ENCODE results near the gene JAK1. TPM values are rescaled to one million over a fixed set of nuclear protein-coding genes. Genes with fewer than 3 reads are reported as not detected.

The JAK1 gene
- total RNA-seq, 1 experiment from 2014 or later: 339 TPM

DNA sequence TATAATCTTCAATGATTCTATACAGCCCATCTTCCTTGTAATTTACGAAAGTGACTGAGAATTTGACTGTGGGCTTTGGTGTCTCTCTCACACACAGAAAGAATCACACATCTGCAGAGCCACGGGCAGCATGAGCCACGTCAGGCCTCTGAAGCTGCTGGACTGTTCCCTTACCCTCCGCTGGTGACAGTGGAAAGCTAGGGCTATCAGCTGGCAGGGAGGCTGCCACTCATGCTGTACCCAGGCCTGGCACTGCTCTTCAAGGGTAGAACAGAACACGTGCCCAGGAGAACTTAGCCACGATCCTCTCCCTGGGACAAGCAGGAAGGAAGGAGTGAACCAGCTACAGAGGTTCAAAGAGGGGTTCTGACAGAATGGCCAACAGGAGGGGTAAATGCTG lies 90.7 kb downstream of the JAK1 start:
- no peak for DNase-seq (ENCODE audit: low spot score)
- no TSS peak for BruUV-seq (replicated peaks)
- intact Hi-C loops (cut with micrococcal nuclease; ENCODE audit: unreplicated experiment): no loop called here
- peaks cover 99% of the 10 kb centered on the region for H3K36me3 ChIP-seq (ENCODE audit: insufficient read depth, low read length, poor library complexity, severe bottlenecking)
- no peak overlapping the region for H3K27ac ChIP-seq (ENCODE audit: low read depth, low read length, poor library complexity, severe bottlenecking)
- no peak overlapping the region for H3K4me3 ChIP-seq (ENCODE audit: low read depth, low read length, poor library complexity, severe bottlenecking)
- ChIA-PET CTCF (no interaction called here), POLR2A (ENCODE audit: low non-redundant PET) (no interaction called here)
- H3K9me3 ChIP-seq (ENCODE audit: low read depth, low read length, poor library complexity, severe bottlenecking): no peaks in the 10 kb centered on the region
- peaks cover 5% of the 10 kb centered on the region for H3K4me1 ChIP-seq (ENCODE audit: insufficient read depth, low read length, poor library complexity, severe bottlenecking)
- H3K27me3 ChIP-seq (replicated peaks; ENCODE audit: insufficient read depth, low read depth, low read length, poor library complexity): no peaks in the 10 kb centered on the region
- TF ChIP-seq, protein P1, sequence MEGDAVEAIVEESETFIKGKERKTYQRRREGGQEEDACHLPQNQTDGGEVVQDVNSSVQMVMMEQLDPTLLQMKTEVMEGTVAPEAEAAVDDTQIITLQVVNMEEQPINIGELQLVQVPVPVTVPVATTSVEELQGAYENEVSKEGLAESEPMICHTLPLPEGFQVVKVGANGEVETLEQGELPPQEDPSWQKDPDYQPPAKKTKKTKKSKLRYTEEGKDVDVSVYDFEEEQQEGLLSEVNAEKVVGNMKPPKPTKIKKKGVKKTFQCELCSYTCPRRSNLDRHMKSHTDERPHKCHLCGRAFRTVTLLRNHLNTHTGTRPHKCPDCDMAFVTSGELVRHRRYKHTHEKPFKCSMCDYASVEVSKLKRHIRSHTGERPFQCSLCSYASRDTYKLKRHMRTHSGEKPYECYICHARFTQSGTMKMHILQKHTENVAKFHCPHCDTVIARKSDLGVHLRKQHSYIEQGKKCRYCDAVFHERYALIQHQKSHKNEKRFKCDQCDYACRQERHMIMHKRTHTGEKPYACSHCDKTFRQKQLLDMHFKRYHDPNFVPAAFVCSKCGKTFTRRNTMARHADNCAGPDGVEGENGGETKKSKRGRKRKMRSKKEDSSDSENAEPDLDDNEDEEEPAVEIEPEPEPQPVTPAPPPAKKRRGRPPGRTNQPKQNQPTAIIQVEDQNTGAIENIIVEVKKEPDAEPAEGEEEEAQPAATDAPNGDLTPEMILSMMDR (conservative IDR thresholded peaks at IDR 0.05; ENCODE audit: low read depth, low read length): no peak
- TF ChIP-seq EZH2 (IDR thresholded peaks at IDR 0.05; ENCODE audit: borderline replicate concordance, low read depth, low read length, poor library complexity, severe bottlenecking): no peak

DNA sequence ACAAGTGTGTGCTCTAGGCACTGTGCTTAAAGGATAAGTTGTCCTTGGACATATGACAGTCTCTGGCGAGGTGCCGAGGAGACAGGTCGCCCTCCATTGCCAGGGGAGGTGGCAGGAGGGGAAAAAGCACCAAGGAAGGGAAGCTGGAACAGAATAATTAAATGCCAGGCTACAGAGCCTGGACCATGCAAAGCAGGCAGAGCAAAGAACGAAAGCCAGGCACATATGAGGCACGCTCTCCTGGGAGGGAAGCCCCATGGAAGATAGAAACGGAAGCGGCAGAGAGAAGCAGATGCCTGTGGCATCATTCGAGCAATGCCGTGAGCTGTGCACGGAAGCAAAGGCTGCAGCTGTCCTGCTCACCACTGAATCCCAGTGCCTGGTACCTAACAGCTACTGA lies 91.2 kb downstream of the JAK1 start:
- H3K27me3 ChIP-seq (replicated peaks; ENCODE audit: insufficient read depth, low read depth, low read length, poor library complexity): no peaks in the 10 kb centered on the region
- H3K9me3 ChIP-seq (ENCODE audit: low read depth, low read length, poor library complexity, severe bottlenecking): no peaks in the 10 kb centered on the region
- ChIA-PET CTCF (no interaction called here), POLR2A (ENCODE audit: low non-redundant PET) (no interaction called here)
- TF ChIP-seq EZH2 (IDR thresholded peaks at IDR 0.05; ENCODE audit: borderline replicate concordance, low read depth, low read length, poor library complexity, severe bottlenecking): no peak
- TF ChIP-seq, protein P1 (conservative IDR thresholded peaks at IDR 0.05; ENCODE audit: low read depth, low read length): no peak
- H3K36me3 ChIP-seq (ENCODE audit: insufficient read depth, low read length, poor library complexity, severe bottlenecking): peaks cover 99% of the 10 kb centered on the region
- no peak for DNase-seq (ENCODE audit: low spot score)
- intact Hi-C loops (cut with micrococcal nuclease; ENCODE audit: unreplicated experiment): no loop called here
- peaks cover 5% of the 10 kb centered on the region for H3K4me1 ChIP-seq (ENCODE audit: insufficient read depth, low read length, poor library complexity, severe bottlenecking)
- BruUV-seq (replicated peaks): no TSS peak
- no peak overlapping the region for H3K4me3 ChIP-seq (ENCODE audit: low read depth, low read length, poor library complexity, severe bottlenecking)
- no peak overlapping the region for H3K27ac ChIP-seq (ENCODE audit: low read depth, low read length, poor library complexity, severe bottlenecking)

DNA sequence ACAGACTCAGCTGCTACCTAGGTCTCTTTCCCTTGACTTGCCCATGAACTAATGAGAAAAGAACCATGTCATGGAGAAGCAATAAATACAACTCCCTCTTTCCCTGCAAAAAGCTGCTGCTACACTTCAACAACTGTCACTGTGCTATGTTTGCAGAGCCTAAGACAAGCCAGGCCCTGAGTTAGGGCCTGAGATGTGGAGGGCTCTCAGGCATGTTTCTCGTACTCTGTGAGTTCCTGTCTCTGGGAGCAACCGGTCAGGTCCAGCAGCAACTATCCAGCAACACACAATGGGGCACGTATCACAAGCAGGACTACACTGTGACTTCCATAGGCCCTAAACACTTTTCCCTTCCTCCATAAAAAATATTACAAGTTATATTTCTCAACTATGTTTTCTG lies 91.7 kb downstream of the JAK1 start:
- Histone ChIP-seq H3K4me1 (ENCODE audit: insufficient read depth, low read length, poor library complexity, severe bottlenecking) (peaks cover 5% of the 10 kb centered on the region), H3K9me3 (ENCODE audit: low read depth, low read length, poor library complexity, severe bottlenecking) (no peaks in the 10 kb centered on the region), H3K36me3 (ENCODE audit: insufficient read depth, low read length, poor library complexity, severe bottlenecking) (peaks cover 99% of the 10 kb centered on the region), H3K27ac (ENCODE audit: low read depth, low read length, poor library complexity, severe bottlenecking) (no peak overlapping the region), H3K4me3 (ENCODE audit: low read depth, low read length, poor library complexity, severe bottlenecking) (no peak overlapping the region), H3K27me3 (replicated peaks; ENCODE audit: insufficient read depth, low read depth, low read length, poor library complexity) (no peaks in the 10 kb centered on the region)
- ChIA-PET POLR2A (ENCODE audit: low non-redundant PET) (no interaction called here), CTCF (no interaction called here)
- no TSS peak for BruUV-seq (replicated peaks)
- DNase-seq (ENCODE audit: low spot score): no peak
- intact Hi-C loops (cut with micrococcal nuclease; ENCODE audit: unreplicated experiment): no loop called here
- TF ChIP-seq, protein P1 (conservative IDR thresholded peaks at IDR 0.05; ENCODE audit: low read depth, low read length): no peak
- no peak for TF ChIP-seq EZH2 (IDR thresholded peaks at IDR 0.05; ENCODE audit: borderline replicate concordance, low read depth, low read length, poor library complexity, severe bottlenecking)
